ENCODE measurements around the gene ACE. TPM values are rescaled to one million over a fixed set of nuclear protein-coding genes. Genes with fewer than 3 reads are reported as not detected.

Gene ACE
- total RNA-seq, 3 donors from 2014 or later (not counting 1 experiment from before 2014, with no cell fraction given), result 0.86 to 1.2 (median 1.0) TPM

DNA sequence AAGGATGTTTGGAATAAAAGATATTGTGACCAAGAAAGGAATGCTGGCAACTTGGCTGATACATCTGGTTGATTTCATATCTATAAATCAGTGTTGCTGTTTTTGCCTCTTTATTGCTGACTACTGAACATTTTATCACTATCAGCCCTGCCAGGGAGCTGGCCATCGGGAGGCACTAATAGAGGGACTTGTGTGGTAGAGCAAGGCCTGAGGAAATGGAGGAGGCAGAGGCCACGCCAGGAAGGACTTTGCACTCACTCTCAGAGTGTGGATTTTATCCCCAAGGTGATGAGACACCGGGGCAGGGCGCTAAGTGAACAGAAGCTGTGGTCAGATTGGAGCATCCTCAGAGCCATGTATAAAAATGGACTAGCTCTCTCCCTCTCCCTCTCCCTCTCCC lies 21.4 kb upstream of the ACE start:
- no peaks in the 10 kb centered on the region for H3K9me3 ChIP-seq (ENCODE audit: control insufficient read depth, insufficient read depth, low read length)
- TF ChIP-seq, protein P1, sequence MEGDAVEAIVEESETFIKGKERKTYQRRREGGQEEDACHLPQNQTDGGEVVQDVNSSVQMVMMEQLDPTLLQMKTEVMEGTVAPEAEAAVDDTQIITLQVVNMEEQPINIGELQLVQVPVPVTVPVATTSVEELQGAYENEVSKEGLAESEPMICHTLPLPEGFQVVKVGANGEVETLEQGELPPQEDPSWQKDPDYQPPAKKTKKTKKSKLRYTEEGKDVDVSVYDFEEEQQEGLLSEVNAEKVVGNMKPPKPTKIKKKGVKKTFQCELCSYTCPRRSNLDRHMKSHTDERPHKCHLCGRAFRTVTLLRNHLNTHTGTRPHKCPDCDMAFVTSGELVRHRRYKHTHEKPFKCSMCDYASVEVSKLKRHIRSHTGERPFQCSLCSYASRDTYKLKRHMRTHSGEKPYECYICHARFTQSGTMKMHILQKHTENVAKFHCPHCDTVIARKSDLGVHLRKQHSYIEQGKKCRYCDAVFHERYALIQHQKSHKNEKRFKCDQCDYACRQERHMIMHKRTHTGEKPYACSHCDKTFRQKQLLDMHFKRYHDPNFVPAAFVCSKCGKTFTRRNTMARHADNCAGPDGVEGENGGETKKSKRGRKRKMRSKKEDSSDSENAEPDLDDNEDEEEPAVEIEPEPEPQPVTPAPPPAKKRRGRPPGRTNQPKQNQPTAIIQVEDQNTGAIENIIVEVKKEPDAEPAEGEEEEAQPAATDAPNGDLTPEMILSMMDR (IDR thresholded peaks at IDR 0.05), result no peak
- intact Hi-C loops (cut with micrococcal nuclease), result no loop called here
- H3K4me1 ChIP-seq (ENCODE audit: control insufficient read depth, insufficient read depth, low read length), result peaks cover 5% of the 10 kb centered on the region
- no peak overlapping the region for H3K27ac ChIP-seq (ENCODE audit: low read length)
- no peaks in the 10 kb centered on the region for H3K36me3 Mint-ChIP-seq
- WGBS (ENCODE audit: insufficient coverage), result 77% methylated on average over 4 of the region's 4 CpGs
- no peaks in the 10 kb centered on the region for H3K9me3 Mint-ChIP-seq
- H3K4me3 ChIP-seq (ENCODE audit: low read length), result no peak overlapping the region
- H3K27me3 ChIP-seq (ENCODE audit: control insufficient read depth, insufficient read depth, low read length), result no peaks in the 10 kb centered on the region
- H3K4me3 Mint-ChIP-seq, result no peak overlapping the region
- no peak overlapping the region for H3K27ac Mint-ChIP-seq
- peaks cover 0 to 2% of the 10 kb centered on the region in 2 donors for H3K27me3 Mint-ChIP-seq (ENCODE audit: low read depth in 2 of 2)
- DNase-seq (no peak), ATAC-seq (no peak)
- no peaks in the 10 kb centered on the region for H3K4me1 Mint-ChIP-seq
- no peaks in the 10 kb centered on the region for H3K36me3 ChIP-seq (ENCODE audit: control insufficient read depth, insufficient read depth, low read length)

DNA sequence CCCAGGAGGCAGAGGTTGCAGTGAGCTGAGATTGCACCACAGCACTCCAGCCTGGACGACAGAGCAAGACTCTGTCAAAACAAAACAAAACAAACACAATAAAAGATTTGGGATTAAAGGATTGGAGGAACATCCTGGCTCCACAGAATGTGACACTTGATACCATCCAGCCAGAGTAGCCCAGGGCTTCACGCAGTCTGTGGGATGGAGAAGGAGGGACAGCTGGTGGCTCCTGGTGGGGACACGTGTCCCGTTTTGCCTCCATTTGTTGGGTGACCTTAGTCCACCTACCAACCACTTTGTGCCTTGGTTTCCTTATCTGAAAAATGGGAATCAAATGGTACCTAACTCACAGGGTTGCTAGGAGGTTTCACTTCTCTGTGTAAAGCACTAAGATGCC lies 18.4 kb upstream of the ACE start:
- no peaks in the 10 kb centered on the region for H3K9me3 Mint-ChIP-seq
- WGBS (ENCODE audit: insufficient coverage), result 97% methylated on average over 3 of the region's 4 CpGs
- intact Hi-C loops (cut with micrococcal nuclease), result no loop called here

DNA sequence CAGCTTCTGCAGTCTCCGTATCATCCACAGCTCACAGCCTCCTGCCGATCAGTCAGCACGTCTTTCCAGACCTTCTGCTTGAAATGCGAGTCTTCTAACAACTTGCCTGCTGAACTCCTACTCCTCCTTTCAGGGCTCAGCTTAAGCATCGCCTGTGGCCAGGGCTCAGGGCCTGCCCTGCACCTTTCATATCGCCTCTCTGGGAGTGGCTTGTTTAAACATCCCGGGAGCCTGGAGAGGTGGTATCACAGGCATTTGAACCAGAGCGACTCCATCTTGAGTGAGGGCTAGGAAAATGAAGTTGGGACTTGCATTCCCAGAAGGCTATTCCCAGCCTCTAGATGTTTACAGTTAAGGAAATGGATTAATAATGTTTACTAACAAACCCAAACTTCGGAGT lies 16.8 kb upstream of the ACE start:
- H3K9me3 Mint-ChIP-seq, result no peaks in the 10 kb centered on the region
- intact Hi-C loops (cut with micrococcal nuclease), result no loop called here
- peaks cover 0 to 12% of the 10 kb centered on the region in 2 donors for H3K27me3 Mint-ChIP-seq (ENCODE audit: low read depth in 2 of 2)
- no peak overlapping the region for H3K4me3 Mint-ChIP-seq
- H3K36me3 Mint-ChIP-seq, result no peaks in the 10 kb centered on the region
- TF ChIP-seq, protein P1 (IDR thresholded peaks at IDR 0.05), result no peak
- Histone ChIP-seq H3K4me3 (ENCODE audit: low read length) (no peak overlapping the region), H3K36me3 (ENCODE audit: control insufficient read depth, insufficient read depth, low read length) (no peaks in the 10 kb centered on the region), H3K9me3 (ENCODE audit: control insufficient read depth, insufficient read depth, low read length) (no peaks in the 10 kb centered on the region), H3K4me1 (ENCODE audit: control insufficient read depth, insufficient read depth, low read length) (no peaks in the 10 kb centered on the region), H3K27ac (ENCODE audit: low read length) (no peak overlapping the region), H3K27me3 (ENCODE audit: control insufficient read depth, insufficient read depth, low read length) (no peaks in the 10 kb centered on the region)
- 91% methylated on average over 8 of the region's 9 CpGs for WGBS (ENCODE audit: insufficient coverage)
- no peaks in the 10 kb centered on the region for H3K4me1 Mint-ChIP-seq
- ATAC-seq, result no peak
- H3K27ac Mint-ChIP-seq, result no peak overlapping the region
- no peak for DNase-seq

More for the DNA sequence above, 18.4 kb upstream of the ACE start:
- Mint-ChIP-seq H3K4me1 (no peaks in the 10 kb centered on the region), H3K4me3 (no peak overlapping the region), H3K27me3 (ENCODE audit: low read depth in 2 of 2) (peaks cover 0 to 9% of the 10 kb centered on the region in 2 donors), H3K27ac (no peak overlapping the region), H3K36me3 (no peaks in the 10 kb centered on the region)
- TF ChIP-seq, protein P1 (IDR thresholded peaks at IDR 0.05), result no peak
- no peak overlapping the region for H3K27ac ChIP-seq (ENCODE audit: low read length)
- no peak for DNase-seq
- ATAC-seq, result no peak
- no peaks in the 10 kb centered on the region for H3K27me3 ChIP-seq (ENCODE audit: control insufficient read depth, insufficient read depth, low read length)
- H3K9me3 ChIP-seq (ENCODE audit: control insufficient read depth, insufficient read depth, low read length), result no peaks in the 10 kb centered on the region
- no peaks in the 10 kb centered on the region for H3K36me3 ChIP-seq (ENCODE audit: control insufficient read depth, insufficient read depth, low read length)
- H3K4me3 ChIP-seq (ENCODE audit: low read length), result no peak overlapping the region
- H3K4me1 ChIP-seq (ENCODE audit: control insufficient read depth, insufficient read depth, low read length), result no peaks in the 10 kb centered on the region

DNA sequence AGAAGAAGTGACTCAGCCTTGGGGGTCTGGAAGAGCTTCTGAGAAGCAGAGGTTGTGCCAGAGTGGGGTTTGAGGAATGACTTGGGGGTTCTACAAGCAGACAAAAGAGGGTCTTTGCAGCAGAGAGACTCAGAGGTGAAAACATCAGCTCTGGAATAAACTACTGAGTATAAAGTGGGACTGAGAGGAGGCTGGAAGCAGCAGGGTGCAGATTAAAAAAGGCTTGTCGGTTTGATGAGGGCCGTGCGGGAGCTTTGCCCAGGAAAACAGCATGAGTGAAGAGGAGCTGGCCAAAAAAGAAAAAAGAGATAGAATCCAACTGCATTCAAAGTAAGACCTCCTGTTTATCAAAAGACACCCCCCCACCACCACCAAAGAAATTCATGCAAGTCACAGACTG lies 13.1 kb upstream of the ACE start:
- no peaks in the 10 kb centered on the region for H3K4me1 ChIP-seq (ENCODE audit: control insufficient read depth, insufficient read depth, low read length)

More for the DNA sequence above, 13.1 kb upstream of the ACE start:
- H3K27ac ChIP-seq (ENCODE audit: low read length), result no peak overlapping the region
- peaks cover 0 to 12% of the 10 kb centered on the region in 2 donors for H3K27me3 Mint-ChIP-seq (ENCODE audit: low read depth in 2 of 2)
- no peak overlapping the region for H3K27ac Mint-ChIP-seq
- intact Hi-C loops (cut with micrococcal nuclease), result no loop called here
- no peaks in the 10 kb centered on the region for H3K36me3 ChIP-seq (ENCODE audit: control insufficient read depth, insufficient read depth, low read length)
- DNase-seq, result no peak
- no peaks in the 10 kb centered on the region for H3K9me3 ChIP-seq (ENCODE audit: control insufficient read depth, insufficient read depth, low read length)
- WGBS (ENCODE audit: insufficient coverage), result 97% methylated on average over 3 of the region's 3 CpGs
- H3K27me3 ChIP-seq (ENCODE audit: control insufficient read depth, insufficient read depth, low read length), result no peaks in the 10 kb centered on the region
- H3K4me1 Mint-ChIP-seq, result no peaks in the 10 kb centered on the region
- TF ChIP-seq, protein P1 (IDR thresholded peaks at IDR 0.05), result no peak
- no peak overlapping the region for H3K4me3 ChIP-seq (ENCODE audit: low read length)
- H3K4me3 Mint-ChIP-seq, result no peak overlapping the region
- no peak for ATAC-seq
- H3K36me3 Mint-ChIP-seq, result no peaks in the 10 kb centered on the region
- no peaks in the 10 kb centered on the region for H3K9me3 Mint-ChIP-seq

Measured in natural killer cell (primary cell).